PC-9 (cell line): ENCODE results near the gene SNAPC2.

ENCODE experiments used
- CTCF ChIP-seq: fragments of 200-600 bp; sonication (generic); conservative IDR thresholded peaks from 2 replicates; pipeline ENCODE4 v1.6.1; 2017; ENCODE audit warnings: mixed run types, antibody characterized with exemption, mild to moderate bottlenecking, moderate library complexity
- EZH2 ChIP-seq: fragments of 200-600 bp; sonication (generic); IDR thresholded peaks from 2 replicates; pipeline ENCODE4 v1.8.0; 2017; ENCODE audit warnings: antibody characterized with exemption, low read depth

GRCh38 chr19:7913652-7914051 lies 6.5 kb upstream of the SNAPC2 start:
- TF ChIP-seq CTCF (no peak), EZH2 (no peak)
